Measurements from ENCODE around the gene SLC6A7.

The SLC6A7 gene

DNA sequence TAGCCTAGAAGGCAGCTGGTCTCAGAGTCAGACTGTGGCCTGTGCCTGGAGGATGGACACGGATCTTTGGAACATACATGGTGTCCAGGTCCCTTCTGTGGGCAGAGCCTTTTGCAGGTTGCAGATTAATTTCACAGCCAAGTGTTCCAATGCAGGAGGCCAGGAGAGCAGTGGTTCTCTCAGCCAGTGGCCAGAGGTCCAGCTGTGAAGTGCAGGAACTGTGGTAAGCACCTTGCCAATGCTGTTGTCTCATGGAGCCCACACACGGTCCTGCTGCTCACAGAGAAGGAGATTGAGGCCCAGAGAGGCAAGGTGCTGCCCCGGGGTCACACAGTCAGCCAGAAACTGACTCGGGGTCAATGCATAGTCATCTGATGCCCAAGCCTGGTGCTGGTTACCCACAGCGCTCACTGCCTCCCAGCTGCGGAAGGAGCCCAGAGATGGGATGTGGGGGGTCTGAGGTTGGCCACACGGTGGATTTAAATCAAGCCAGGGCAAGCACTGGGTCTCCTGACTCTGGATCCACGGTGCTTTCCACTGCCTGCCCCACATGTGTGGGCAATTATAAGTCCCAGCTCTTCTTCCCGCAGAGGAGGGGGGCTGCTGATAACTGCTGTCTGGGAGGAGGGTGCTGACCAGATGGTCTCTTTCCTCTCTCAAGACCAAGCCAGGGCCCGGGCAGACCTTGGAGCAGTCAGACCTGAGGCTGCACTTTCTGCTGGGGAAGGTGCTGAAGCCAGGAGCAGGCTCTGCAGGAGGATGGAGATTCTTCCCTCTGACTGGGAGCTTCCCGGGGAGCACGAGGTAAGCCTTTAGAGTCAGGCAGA, 37.0 kb upstream of the SLC6A7 start:
- CTCF ChIA-PET: interaction anchor here (0.6 kb wide), 2 partner anchors 9 to 10 kb away, joined by 3 read pairs; no protein-coding TSS in a partner anchor
- no peak overlapping the region for H3K4me3 ChIP-seq (ENCODE audit: low read depth, low read length)

DNA sequence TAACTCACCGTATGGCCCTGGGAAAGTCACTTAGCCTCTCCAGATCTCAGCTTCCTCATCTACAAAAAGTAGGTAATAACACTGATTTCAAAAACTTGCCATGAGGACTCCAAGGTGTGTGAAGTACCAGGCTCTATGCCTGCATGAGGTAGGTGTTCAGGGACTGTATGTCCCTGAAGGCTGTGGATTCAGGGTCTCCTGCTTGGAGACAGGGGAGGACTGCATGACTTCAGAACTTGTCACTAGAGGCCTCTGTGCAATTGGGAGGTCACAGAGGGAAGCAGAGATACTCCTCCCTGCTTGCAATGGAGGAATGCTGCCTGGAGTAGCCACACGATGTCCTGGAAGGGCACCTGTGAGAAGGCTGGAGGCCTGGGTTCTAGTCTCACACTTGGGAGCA, 36.4 kb upstream of the SLC6A7 start:
- CTCF ChIA-PET: interaction anchor here (0.6 kb wide), 1 partner anchor 8 kb away, joined by 3 read pairs; no protein-coding TSS in a partner anchor
- Histone ChIP-seq H3K4me3 (ENCODE audit: low read depth, low read length) (no peak overlapping the region), H3K36me3 (ENCODE audit: control insufficient read depth in 2 of 2, insufficient read depth in 1 of 2, low read length in 2 of 2) (no peaks in the 10 kb centered on the region), H3K4me1 (ENCODE audit: control insufficient read depth, insufficient read depth, low read length) (no peaks in the 10 kb centered on the region), H3K27ac (ENCODE audit: extremely low read depth, low read depth, low read length) (no peak overlapping the region), H3K9me3 (ENCODE audit: control insufficient read depth, insufficient read depth, low read depth, low read length) (no peaks in the 10 kb centered on the region)
- POLR2A ChIA-PET: no interaction called here
- no peak for TF ChIP-seq ZNF19 (tag by site-specific recombination; IDR thresholded peaks at IDR 0.05; ENCODE audit: low read depth)
- TF ChIP-seq ZIC2 (tag by site-specific recombination; IDR thresholded peaks at IDR 0.05): 0 out of 2 replicates have a peak, but pooled peaks have one; percentile 3
- TF ChIP-seq ZNF146 (tag by site-specific recombination; IDR thresholded peaks at IDR 0.05): no peak
- TF ChIP-seq ZNF394 (tag by site-specific recombination; IDR thresholded peaks at IDR 0.05; ENCODE audit: borderline replicate concordance): no peak

More for the DNA sequence above, 37.0 kb upstream of the SLC6A7 start:
- Histone ChIP-seq H3K36me3 (ENCODE audit: control insufficient read depth in 2 of 2, insufficient read depth in 1 of 2, low read length in 2 of 2) (no peaks in the 10 kb centered on the region), H3K4me1 (ENCODE audit: control insufficient read depth, insufficient read depth, low read length) (no peaks in the 10 kb centered on the region), H3K9me3 (ENCODE audit: control insufficient read depth, insufficient read depth, low read depth, low read length) (no peaks in the 10 kb centered on the region), H3K27ac (ENCODE audit: extremely low read depth, low read depth, low read length) (no peak overlapping the region)
- TF ChIP-seq ZNF335 (tag by site-specific recombination; conservative IDR thresholded peaks at IDR 0.05) (no peak), GLIS2 (tag by site-specific recombination; IDR thresholded peaks at IDR 0.05) (peak; percentile 18; the same call in 1 of the 2 replicates), ZIC2 (tag by site-specific recombination; IDR thresholded peaks at IDR 0.05) (peak; percentile 51)
- POLR2A ChIA-PET: no interaction called here

DNA sequence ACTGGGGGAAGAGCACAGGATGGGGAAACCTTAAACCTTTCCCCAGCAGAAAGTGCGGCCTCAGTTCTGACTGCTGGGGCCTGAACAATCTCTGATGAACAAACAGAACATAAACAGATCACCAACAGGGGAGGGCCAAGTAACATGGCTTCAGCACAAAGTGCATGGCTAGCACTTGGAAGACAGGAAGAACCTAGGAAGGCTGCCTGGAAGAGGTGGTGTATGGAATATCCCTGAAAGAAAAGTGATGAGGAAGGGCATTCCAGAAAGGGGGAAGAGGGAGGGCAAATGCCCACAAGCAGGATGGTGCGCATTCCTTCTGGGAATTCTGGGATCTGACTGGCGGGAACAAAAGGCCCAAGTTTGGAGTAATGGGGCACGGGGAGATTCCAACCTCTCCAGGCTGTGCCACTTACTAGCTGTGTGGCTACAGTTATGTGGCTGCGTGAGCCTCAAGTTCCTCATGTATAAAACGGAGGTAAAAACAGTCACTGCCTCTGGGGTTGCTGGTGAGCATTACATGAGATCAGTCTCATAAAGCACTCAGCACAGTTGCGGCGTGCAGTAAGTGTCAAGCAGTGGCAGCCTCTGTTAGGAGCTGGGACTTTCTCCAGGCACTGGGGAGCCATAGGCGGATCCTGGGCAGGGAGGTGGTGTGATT, 35.8 kb upstream of the SLC6A7 start:
- Histone ChIP-seq H3K4me1 (ENCODE audit: control insufficient read depth, insufficient read depth, low read length) (no peaks in the 10 kb centered on the region), H3K36me3 (ENCODE audit: control insufficient read depth in 2 of 2, insufficient read depth in 1 of 2, low read length in 2 of 2) (no peaks in the 10 kb centered on the region), H3K27ac (ENCODE audit: extremely low read depth, low read depth, low read length) (no peak overlapping the region), H3K9me3 (ENCODE audit: control insufficient read depth, insufficient read depth, low read depth, low read length) (no peaks in the 10 kb centered on the region), H3K4me3 (ENCODE audit: low read depth, low read length) (no peak overlapping the region)
- TF ChIP-seq, protein P1, sequence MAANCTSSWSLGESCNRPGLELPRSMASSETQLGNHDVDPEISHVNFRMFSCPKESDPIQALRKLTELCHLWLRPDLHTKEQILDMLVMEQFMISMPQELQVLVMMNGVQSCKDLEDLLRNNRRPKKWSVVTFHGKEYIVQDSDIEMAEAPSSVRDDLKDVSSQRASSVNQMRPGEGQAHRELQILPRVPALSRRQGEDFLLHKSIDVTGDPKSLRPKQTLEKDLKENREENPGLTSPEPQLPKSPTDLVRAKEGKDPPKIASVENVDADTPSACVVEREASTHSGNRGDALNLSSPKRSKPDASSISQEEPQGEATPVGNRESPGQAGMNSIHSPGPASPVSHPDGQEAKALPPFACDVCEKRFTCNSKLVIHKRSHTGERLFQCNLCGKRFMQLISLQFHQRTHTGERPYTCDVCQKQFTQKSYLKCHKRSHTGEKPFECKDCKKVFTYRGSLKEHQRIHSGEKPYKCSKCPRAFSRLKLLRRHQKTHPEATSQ (tag by site-specific recombination; IDR thresholded peaks at IDR 0.05): no peak
- TF ChIP-seq ZFP69B (tag by site-specific recombination; IDR thresholded peaks at IDR 0.05) (no peak), ZNF2 (tag by site-specific recombination; IDR thresholded peaks at IDR 0.05) (no peak), ZNF792 (tag by site-specific recombination; IDR thresholded peaks at IDR 0.05) (no peak)
- TF ChIP-seq, protein P2, sequence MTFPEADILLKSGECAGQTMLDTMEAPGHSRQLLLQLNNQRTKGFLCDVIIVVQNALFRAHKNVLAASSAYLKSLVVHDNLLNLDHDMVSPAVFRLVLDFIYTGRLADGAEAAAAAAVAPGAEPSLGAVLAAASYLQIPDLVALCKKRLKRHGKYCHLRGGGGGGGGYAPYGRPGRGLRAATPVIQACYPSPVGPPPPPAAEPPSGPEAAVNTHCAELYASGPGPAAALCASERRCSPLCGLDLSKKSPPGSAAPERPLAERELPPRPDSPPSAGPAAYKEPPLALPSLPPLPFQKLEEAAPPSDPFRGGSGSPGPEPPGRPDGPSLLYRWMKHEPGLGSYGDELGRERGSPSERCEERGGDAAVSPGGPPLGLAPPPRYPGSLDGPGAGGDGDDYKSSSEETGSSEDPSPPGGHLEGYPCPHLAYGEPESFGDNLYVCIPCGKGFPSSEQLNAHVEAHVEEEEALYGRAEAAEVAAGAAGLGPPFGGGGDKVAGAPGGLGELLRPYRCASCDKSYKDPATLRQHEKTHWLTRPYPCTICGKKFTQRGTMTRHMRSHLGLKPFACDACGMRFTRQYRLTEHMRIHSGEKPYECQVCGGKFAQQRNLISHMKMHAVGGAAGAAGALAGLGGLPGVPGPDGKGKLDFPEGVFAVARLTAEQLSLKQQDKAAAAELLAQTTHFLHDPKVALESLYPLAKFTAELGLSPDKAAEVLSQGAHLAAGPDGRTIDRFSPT (tag by site-specific recombination; IDR thresholded peaks at IDR 0.05): no peak
- ChIA-PET POLR2A (no interaction called here), CTCF (interaction anchor here (0.6 kb wide), 1 partner anchor 8 kb away, joined by 3 read pairs; no protein-coding TSS in a partner anchor)

DNA sequence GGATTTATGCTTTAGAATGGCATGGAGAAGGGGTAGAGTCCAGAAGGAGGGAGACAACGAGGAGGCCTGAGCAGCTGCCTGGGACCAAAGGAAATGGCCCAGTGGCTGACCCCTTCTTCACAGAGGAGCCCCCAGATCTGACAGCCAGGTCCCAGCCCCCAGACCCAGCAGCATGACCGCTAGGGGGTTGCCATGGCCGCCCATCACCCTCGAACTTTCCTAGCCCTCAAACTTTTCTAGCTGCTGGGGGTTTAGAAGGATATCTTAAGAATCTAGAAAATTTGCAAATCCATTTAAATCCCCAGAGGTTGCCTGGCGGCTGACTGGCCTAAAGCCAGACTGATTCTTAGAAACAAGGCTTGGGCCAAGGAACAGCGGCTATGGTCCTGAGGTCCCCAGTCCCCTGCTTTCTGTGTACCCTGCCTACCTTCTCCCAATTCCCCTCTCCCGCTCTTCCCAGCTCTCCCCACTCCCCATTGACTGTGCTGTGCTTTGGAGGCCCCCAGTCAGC, 35.2 kb upstream of the SLC6A7 start:
- Histone ChIP-seq H3K36me3 (ENCODE audit: control insufficient read depth in 2 of 2, insufficient read depth in 1 of 2, low read length in 2 of 2) (no peaks in the 10 kb centered on the region), H3K27ac (ENCODE audit: extremely low read depth, low read depth, low read length) (no peak overlapping the region), H3K9me3 (ENCODE audit: control insufficient read depth, insufficient read depth, low read depth, low read length) (no peaks in the 10 kb centered on the region), H3K4me1 (ENCODE audit: control insufficient read depth, insufficient read depth, low read length) (no peaks in the 10 kb centered on the region), H3K4me3 (ENCODE audit: low read depth, low read length) (no peak overlapping the region)
- TF ChIP-seq ZNF341 (tag by site-specific recombination; IDR thresholded peaks at IDR 0.05; ENCODE audit: low read depth) (peak; percentile 54; the same call in 1 of the 2 replicates), ZNF16 (tag by site-specific recombination; IDR thresholded peaks at IDR 0.05; ENCODE audit: low read depth) (0 out of 2 replicates have a peak, but pooled peaks have one; percentile 40), ZNF214 (tag by site-specific recombination; IDR thresholded peaks at IDR 0.05; ENCODE audit: borderline replicate concordance) (no peak)
- CTCF ChIA-PET: interaction anchor here (0.6 kb wide), 1 partner anchor 64 kb away, joined by 3 read pairs; no protein-coding TSS in a partner anchor
- POLR2A ChIA-PET: no interaction called here

Measured in HEK293 (cell line).